Panc1 (cell line): Measurements from ENCODE around the gene MAP3K12.

ENCODE experiments used
- CTCF ChIP-seq: fragments of 450-650 bp; IDR thresholded peaks from 2 replicates; pipeline ENCODE4 v1.5.1; 2017; ENCODE audit warnings: mild to moderate bottlenecking
- POLR2AphosphoS5 ChIP-seq: IDR thresholded peaks from 2 replicates; pipeline ENCODE4 v1.6.1; 2012; ENCODE audit warnings: mild to moderate bottlenecking, low read depth, low read length, moderate library complexity
- SIN3A ChIP-seq: IDR thresholded peaks from 2 replicates; pipeline ENCODE4 v1.6.1; 2012; ENCODE audit warnings: low read depth, mild to moderate bottlenecking, low read length, moderate library complexity, borderline replicate concordance; ENCODE audit not compliant: insufficient read depth
- TCF7L2 ChIP-seq: IDR thresholded peaks from 2 replicates; pipeline ENCODE4 v1.6.1; 2011; ENCODE audit warnings: mild to moderate bottlenecking, low read depth, low read length, inconsistent platforms
- TF ChIP-seq, protein P1 (sequence below), 2 experiments: IDR thresholded peaks; 2 replicates each; pipeline ENCODE4 v1.6.1; 2011 to 2012; ENCODE audit warnings: low read depth in 2 of 2, control low read depth in 1 of 2, low read length in 1 of 2, mild to moderate bottlenecking in 1 of 2, moderate library complexity in 1 of 2; ENCODE audit not compliant: insufficient read depth in 1 of 2

DNA sequence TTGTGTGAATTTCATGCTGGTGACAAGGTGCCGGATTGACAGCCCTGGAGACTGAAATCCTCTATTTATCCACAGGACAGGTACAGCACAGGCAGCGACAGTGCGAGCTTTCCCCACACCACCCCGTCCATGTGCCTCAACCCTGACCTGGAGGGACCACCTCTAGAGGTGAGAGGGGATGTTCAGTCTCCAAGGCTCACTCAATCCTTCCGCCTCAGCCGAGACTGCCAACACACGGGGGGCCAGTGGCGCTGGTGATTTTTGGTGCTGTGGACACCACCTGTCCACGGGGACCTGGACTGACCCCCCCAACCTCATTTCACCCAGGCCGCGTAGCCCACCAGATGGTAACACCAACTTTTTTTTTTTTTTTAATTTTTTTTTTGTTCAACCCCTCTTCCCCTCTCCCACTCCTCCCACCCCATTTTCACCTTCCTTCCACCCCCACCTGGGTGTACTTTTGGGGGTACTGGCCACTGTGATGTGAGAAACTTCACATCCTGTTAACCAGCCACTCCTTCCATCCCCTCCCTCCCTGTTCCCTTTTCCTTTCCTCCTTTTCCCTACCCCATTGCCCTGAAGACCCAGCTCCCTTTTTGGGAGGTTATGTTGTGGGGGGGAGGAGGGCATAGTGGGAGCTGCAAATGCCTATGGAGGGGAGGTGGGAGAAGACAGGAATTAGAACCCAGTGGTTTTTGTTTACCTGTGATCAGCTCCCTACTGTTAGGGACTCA lies 34.4 kb downstream of the MAP3K12 start:
- TF ChIP-seq CTCF: no peak
- TF ChIP-seq SIN3A: no peak
- TF ChIP-seq, protein P1, sequence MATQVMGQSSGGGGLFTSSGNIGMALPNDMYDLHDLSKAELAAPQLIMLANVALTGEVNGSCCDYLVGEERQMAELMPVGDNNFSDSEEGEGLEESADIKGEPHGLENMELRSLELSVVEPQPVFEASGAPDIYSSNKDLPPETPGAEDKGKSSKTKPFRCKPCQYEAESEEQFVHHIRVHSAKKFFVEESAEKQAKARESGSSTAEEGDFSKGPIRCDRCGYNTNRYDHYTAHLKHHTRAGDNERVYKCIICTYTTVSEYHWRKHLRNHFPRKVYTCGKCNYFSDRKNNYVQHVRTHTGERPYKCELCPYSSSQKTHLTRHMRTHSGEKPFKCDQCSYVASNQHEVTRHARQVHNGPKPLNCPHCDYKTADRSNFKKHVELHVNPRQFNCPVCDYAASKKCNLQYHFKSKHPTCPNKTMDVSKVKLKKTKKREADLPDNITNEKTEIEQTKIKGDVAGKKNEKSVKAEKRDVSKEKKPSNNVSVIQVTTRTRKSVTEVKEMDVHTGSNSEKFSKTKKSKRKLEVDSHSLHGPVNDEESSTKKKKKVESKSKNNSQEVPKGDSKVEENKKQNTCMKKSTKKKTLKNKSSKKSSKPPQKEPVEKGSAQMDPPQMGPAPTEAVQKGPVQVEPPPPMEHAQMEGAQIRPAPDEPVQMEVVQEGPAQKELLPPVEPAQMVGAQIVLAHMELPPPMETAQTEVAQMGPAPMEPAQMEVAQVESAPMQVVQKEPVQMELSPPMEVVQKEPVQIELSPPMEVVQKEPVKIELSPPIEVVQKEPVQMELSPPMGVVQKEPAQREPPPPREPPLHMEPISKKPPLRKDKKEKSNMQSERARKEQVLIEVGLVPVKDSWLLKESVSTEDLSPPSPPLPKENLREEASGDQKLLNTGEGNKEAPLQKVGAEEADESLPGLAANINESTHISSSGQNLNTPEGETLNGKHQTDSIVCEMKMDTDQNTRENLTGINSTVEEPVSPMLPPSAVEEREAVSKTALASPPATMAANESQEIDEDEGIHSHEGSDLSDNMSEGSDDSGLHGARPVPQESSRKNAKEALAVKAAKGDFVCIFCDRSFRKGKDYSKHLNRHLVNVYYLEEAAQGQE (IDR thresholded peaks at IDR 0.05; ENCODE audit: insufficient read depth in 1 of 2, low read depth in 2 of 2, low read length in 1 of 2): no peak
- TF ChIP-seq POLR2AphosphoS5: 0 out of 2 replicates have a peak, but pooled peaks have one; percentile 28
- TF ChIP-seq TCF7L2: no peak
